ENCODE results near the gene ZXDC.

GRCh38 chr3:126509597-126510307 lies 34.1 kb upstream of the ZXDC start:
- TF ChIP-seq SUZ12 (IDR thresholded peaks at IDR 0.05; ENCODE audit: extremely low read depth, insufficient read depth, insufficient read length): no peak
- TF ChIP-seq YY1 (IDR thresholded peaks at IDR 0.05; ENCODE audit: insufficient read depth, insufficient read length): no peak
- no peak for TF ChIP-seq ZNF274 (IDR thresholded peaks at IDR 0.05; ENCODE audit: low read depth, low read length)
